SK-N-SH treated with all-trans-retinoic acid at 6 μM for 48 hours (cell line): ENCODE data around the gene CYP39A1.

ENCODE experiments used
- ATAC-seq: fragments of 200-7000 bp; cut with Tn5 transposase; 3 replicates; pipeline ENCODE4 v1.9.1; 2020; ENCODE audit warnings: mild to moderate bottlenecking, moderate library complexity
- ARNTL ChIP-seq: fragments of 450-650 bp; formaldehyde crosslinking; IDR thresholded peaks from 2 replicates; pipeline ENCODE4 v1.5.0; 2020; ENCODE audit warnings: low read depth, mild to moderate bottlenecking, moderate library complexity, borderline replicate concordance
- BACH2 ChIP-seq: fragments of 250-450 bp; sonication (Bioruptor Pico); IDR thresholded peaks from 2 replicates; pipeline ENCODE4 v1.9.0; 2021; ENCODE audit warnings: mild to moderate bottlenecking, borderline replicate concordance
- CREB5 ChIP-seq: fragments of 250-450 bp; sonication (Bioruptor Pico); IDR thresholded peaks from 2 replicates; pipeline ENCODE4 v1.5.1; 2020; ENCODE audit warnings: low read depth, mild to moderate bottlenecking, moderate library complexity
- CSDC2 ChIP-seq: fragments of 250-450 bp; sonication (Bioruptor Pico); IDR thresholded peaks from 2 replicates; pipeline ENCODE4 v1.5.0; 2020; ENCODE audit warnings: mild to moderate bottlenecking, moderate library complexity
- CSRNP3 ChIP-seq: fragments of 250-450 bp; sonication (Bioruptor Pico); IDR thresholded peaks from 2 replicates; pipeline ENCODE4 v1.5.1; 2021; ENCODE audit warnings: mild to moderate bottlenecking, moderate library complexity
- ESRRG ChIP-seq: fragments of 250-450 bp; sonication (Bioruptor Pico); IDR thresholded peaks from 2 replicates; pipeline ENCODE4 v1.6.1; 2021; ENCODE audit warnings: mild to moderate bottlenecking
- GLIS3 ChIP-seq: fragments of 250-450 bp; sonication (Bioruptor Pico); IDR thresholded peaks from 2 replicates; pipeline ENCODE4 v1.5.0; 2020; ENCODE audit warnings: mild to moderate bottlenecking, moderate library complexity
- ISL1 ChIP-seq: fragments of 250-450 bp; sonication (Bioruptor Pico); IDR thresholded peaks from 2 replicates; pipeline ENCODE4 v2.1.2; 2022; ENCODE audit warnings: mild to moderate bottlenecking, moderate library complexity
- PATZ1 ChIP-seq: fragments of 250-450 bp; sonication (Bioruptor Pico); IDR thresholded peaks from 2 replicates; pipeline ENCODE4 v1.8.0; 2020; ENCODE audit warnings: mild to moderate bottlenecking, moderate library complexity, borderline replicate concordance
- PPARA ChIP-seq: fragments of 250-450 bp; sonication (Bioruptor Pico); IDR thresholded peaks from 2 replicates; pipeline ENCODE4 v1.5.0; 2020; ENCODE audit warnings: mild to moderate bottlenecking, borderline replicate concordance
- RARB ChIP-seq: fragments of 250-450 bp; sonication (Bioruptor Pico); IDR thresholded peaks from 2 replicates; pipeline ENCODE4 v1.8.0; 2021; ENCODE audit warnings: mild to moderate bottlenecking, moderate library complexity
- SNAI2 ChIP-seq: fragments of 250-450 bp; sonication (Bioruptor Pico); IDR thresholded peaks from 2 replicates; pipeline ENCODE4 v1.5.0; 2020; ENCODE audit warnings: mild to moderate bottlenecking, moderate library complexity
- TCF4 ChIP-seq: fragments of 250-450 bp; sonication (Bioruptor Pico); IDR thresholded peaks from 2 replicates; pipeline ENCODE4 v1.8.0; 2021; ENCODE audit warnings: mild to moderate bottlenecking, moderate library complexity, borderline replicate concordance
- TOX ChIP-seq: fragments of 250-450 bp; sonication (Bioruptor Pico); IDR thresholded peaks from 2 replicates; pipeline ENCODE4 v1.8.0; 2021; ENCODE audit warnings: mild to moderate bottlenecking, moderate library complexity, borderline replicate concordance
- TSHZ2 ChIP-seq: fragments of 250-450 bp; sonication (Bioruptor Pico); IDR thresholded peaks from 2 replicates; pipeline ENCODE4 v1.5.0; 2020; ENCODE audit warnings: mild to moderate bottlenecking, moderate library complexity
- ZC3H10 ChIP-seq: fragments of 250-450 bp; sonication (Bioruptor Pico); IDR thresholded peaks from 2 replicates; pipeline ENCODE4 v1.5.1; 2021; ENCODE audit warnings: mild to moderate bottlenecking, moderate library complexity
- ZFP3 ChIP-seq: fragments of 250-450 bp; sonication (Bioruptor Pico); IDR thresholded peaks from 2 replicates; pipeline ENCODE4 v1.5.0; 2020; ENCODE audit warnings: mild to moderate bottlenecking, moderate library complexity
- ZFP30 ChIP-seq: fragments of 450-650 bp; formaldehyde crosslinking; IDR thresholded peaks from 2 replicates; pipeline ENCODE4 v1.5.0; 2022; ENCODE audit warnings: mild to moderate bottlenecking, moderate library complexity
- ZNF70 ChIP-seq: fragments of 450-650 bp; formaldehyde crosslinking; IDR thresholded peaks from 2 replicates; pipeline ENCODE4 v1.5.0; 2020; ENCODE audit warnings: mild to moderate bottlenecking, moderate library complexity
- TF ChIP-seq, protein P1 (sequence below): fragments of 250-450 bp; sonication (Bioruptor Pico); IDR thresholded peaks from 2 replicates; pipeline ENCODE4 v1.8.0; 2021; ENCODE audit warnings: low read depth, mild to moderate bottlenecking, moderate library complexity, borderline replicate concordance

The CYP39A1 gene

GRCh38 chr6:46655803-46656202, 3.2 kb upstream of the CYP39A1 start:
- no peak for ATAC-seq
- no peak for TF ChIP-seq ARNTL (CRISPR knock-in tag)
- TF ChIP-seq ZFP3 = no peak
- TF ChIP-seq TSHZ2 (CRISPR knock-in tag) = no peak
- TF ChIP-seq ZNF70 (CRISPR knock-in tag) = no peak
- TF ChIP-seq, protein P1, sequence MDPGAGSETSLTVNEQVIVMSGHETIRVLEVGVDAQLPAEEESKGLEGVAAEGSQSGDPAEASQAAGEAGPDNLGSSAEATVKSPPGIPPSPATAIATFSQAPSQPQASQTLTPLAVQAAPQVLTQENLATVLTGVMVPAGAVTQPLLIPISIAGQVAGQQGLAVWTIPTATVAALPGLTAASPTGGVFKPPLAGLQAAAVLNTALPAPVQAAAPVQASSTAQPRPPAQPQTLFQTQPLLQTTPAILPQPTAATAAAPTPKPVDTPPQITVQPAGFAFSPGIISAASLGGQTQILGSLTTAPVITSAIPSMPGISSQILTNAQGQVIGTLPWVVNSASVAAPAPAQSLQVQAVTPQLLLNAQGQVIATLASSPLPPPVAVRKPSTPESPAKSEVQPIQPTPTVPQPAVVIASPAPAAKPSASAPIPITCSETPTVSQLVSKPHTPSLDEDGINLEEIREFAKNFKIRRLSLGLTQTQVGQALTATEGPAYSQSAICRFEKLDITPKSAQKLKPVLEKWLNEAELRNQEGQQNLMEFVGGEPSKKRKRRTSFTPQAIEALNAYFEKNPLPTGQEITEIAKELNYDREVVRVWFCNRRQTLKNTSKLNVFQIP (CRISPR knock-in tag) = no peak
- no peak for TF ChIP-seq GLIS3 (CRISPR knock-in tag)
- TF ChIP-seq TCF4 = no peak
- TF ChIP-seq ZFP30 (CRISPR knock-in tag) = no peak
- no peak for TF ChIP-seq CSDC2 (CRISPR knock-in tag)
- no peak for TF ChIP-seq BACH2
- TF ChIP-seq ESRRG (CRISPR knock-in tag) = no peak
- TF ChIP-seq PPARA (CRISPR knock-in tag) = no peak
- TF ChIP-seq RARB (CRISPR knock-in tag) = no peak
- no peak for TF ChIP-seq CSRNP3 (CRISPR knock-in tag)
- TF ChIP-seq TOX (CRISPR knock-in tag) = no peak
- TF ChIP-seq ZC3H10 (CRISPR knock-in tag) = no peak
- TF ChIP-seq, all 23 proteins: peak for 0

DNA sequence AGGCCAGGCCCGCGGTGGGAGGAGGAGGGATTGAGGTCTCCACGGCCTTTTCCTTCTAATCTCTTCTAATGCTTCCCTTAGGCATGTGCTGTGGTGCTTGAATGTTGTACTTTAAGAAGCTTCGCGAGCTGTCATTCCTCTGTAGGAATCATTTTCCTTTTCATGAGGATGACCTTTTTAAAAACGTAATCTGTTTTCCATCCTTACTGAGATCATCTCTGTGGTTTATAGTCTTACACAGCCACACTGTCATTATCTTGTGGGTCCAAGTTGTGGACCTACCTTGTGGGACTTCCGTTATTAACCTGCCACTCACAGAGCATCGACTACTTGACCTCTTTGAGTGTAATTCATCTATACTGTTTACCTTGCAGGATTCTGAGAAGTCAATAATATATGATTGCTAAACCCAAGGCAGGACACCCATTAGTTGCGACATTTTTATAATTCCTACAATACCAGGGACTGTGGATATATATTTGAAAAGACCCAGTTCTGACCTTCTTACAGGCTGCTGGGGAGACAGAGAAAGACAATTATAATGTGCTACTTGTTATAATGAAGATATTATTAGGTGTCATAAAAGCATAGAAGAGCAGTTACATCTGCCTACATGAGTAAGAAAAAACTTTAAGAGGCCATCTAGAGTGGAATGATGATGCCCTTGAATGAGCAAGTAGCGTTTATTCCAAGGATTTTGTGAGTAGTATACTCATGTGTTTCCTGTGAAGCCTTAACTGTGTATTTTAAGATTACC, 999 bp upstream of the CYP39A1 start:
- TF ChIP-seq ZFP3 = no peak
- TF ChIP-seq ESRRG (CRISPR knock-in tag) = no peak
- TF ChIP-seq, all 23 proteins: peak for 0
- no peak for ATAC-seq

DNA sequence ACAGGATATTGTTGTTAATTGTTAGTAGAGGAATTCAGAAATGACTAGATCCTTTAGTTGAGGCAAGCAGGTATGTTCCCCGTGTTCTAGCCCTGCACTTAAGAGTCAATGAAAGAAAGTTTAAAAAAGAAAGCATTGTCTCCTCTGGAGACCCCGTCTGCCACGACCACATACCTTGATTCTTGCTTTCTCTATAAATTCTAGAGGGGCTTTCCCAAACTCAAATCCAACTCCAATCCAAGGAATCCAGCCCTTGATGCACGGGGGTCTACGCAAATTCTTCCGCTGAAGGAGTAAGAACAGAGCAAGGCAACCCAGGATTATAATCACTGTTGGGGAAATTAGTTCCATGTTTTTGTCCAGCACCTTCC, 401 bp downstream of the CYP39A1 start:
- TF ChIP-seq ZFP3 = no peak
- no peak for TF ChIP-seq ZC3H10 (CRISPR knock-in tag)
- no peak for ATAC-seq

- no peak for TF ChIP-seq ARNTL (CRISPR knock-in tag)
- no peak for TF ChIP-seq RARB (CRISPR knock-in tag)
- ATAC-seq = no peak
Measured at GRCh38 chr6:46651816-46652215, 802 bp downstream of the CYP39A1 start.

- no peak for ATAC-seq
- TF ChIP-seq TSHZ2 (CRISPR knock-in tag) (no peak), SNAI2 (CRISPR knock-in tag) (no peak), PATZ1 (CRISPR knock-in tag) (no peak), ISL1 (CRISPR knock-in tag) (no peak), GLIS3 (CRISPR knock-in tag) (no peak), TOX (CRISPR knock-in tag) (no peak), CREB5 (CRISPR knock-in tag) (no peak), ARNTL (CRISPR knock-in tag) (no peak), ZC3H10 (CRISPR knock-in tag) (no peak), ZNF70 (CRISPR knock-in tag) (no peak), ZFP30 (CRISPR knock-in tag) (no peak)
Measured at GRCh38 chr6:46651006-46651405, 1.6 kb downstream of the CYP39A1 start.
